ENCODE data around the gene SRSF1.
"Not testable (repeated sequence)": the region's sequence is repeated elsewhere in the genome, so short reads cannot be mapped to it uniquely, and the experiment has no call there.

Gene SRSF1

GRCh38 chr17:57990037-57990436, 17.0 kb downstream of the SRSF1 start:
- no peak for DNase-seq (ENCODE audit: low read depth, low spot score)

- DNase-seq (ENCODE audit: low read depth, low spot score), result no peak
Measured at GRCh38 chr17:57988301-57989250, 18.5 kb downstream of the SRSF1 start.

GRCh38 chr17:57987581-57988300, 19.3 kb downstream of the SRSF1 start, which contains the start of gene VEZF1:
TSS of gene VEZF1 (minus strand) at chr17:57988254. CDS start at chr17:57988111, 143 bp downstream.
- DNase-seq (ENCODE audit: low read depth, low spot score), result no peak

- no peak for DNase-seq (ENCODE audit: low read depth, low spot score)
Measured at GRCh38 chr17:57986841-57987580, 20.0 kb downstream of the SRSF1 start.

- DNase-seq (ENCODE audit: low read depth, low spot score), result no peak
Measured at GRCh38 chr17:57985675-57985974, 21.4 kb downstream of the SRSF1 start.

- no peak for DNase-seq (ENCODE audit: low read depth, low spot score)
Measured at GRCh38 chr17:57984936-57985674, 21.9 kb downstream of the SRSF1 start.

GRCh38 chr17:57984261-57984890, 22.7 kb downstream of the SRSF1 start:
- no peak for DNase-seq (ENCODE audit: low read depth, low spot score)

- no peak for DNase-seq (ENCODE audit: low read depth, low spot score)
Measured at GRCh38 chr17:57983446-57983845, 23.6 kb downstream of the SRSF1 start.

GRCh38 chr17:57982452-57983170, 24.4 kb downstream of the SRSF1 start:
- no peak for DNase-seq (ENCODE audit: low read depth, low spot score)

- DNase-seq (ENCODE audit: low read depth, low spot score), result no peak
Measured at GRCh38 chr17:57980522-57980921, 26.5 kb downstream of the SRSF1 start.

GRCh38 chr17:57979076-57979475, 28.0 kb downstream of the SRSF1 start:
- DNase-seq (ENCODE audit: low read depth, low spot score), result no peak

GRCh38 chr17:57976594-57976993, 30.5 kb downstream of the SRSF1 start:
- no peak for DNase-seq (ENCODE audit: low read depth, low spot score)

- no peak for DNase-seq (ENCODE audit: low read depth, low spot score)
Measured at GRCh38 chr17:57975044-57975443, 32.0 kb downstream of the SRSF1 start.

- not testable (repeated sequence) for DNase-seq (ENCODE audit: low read depth, low spot score)
Measured at GRCh38 chr17:57974053-57974824, 32.8 kb downstream of the SRSF1 start.

GRCh38 chr17:57972151-57972550, 34.9 kb downstream of the SRSF1 start:
- no peak for DNase-seq (ENCODE audit: low read depth, low spot score)

GRCh38 chr17:57971572-57971971, 35.5 kb downstream of the SRSF1 start:
- no peak for DNase-seq (ENCODE audit: low read depth, low spot score)

GRCh38 chr17:57970710-57971109, 36.3 kb downstream of the SRSF1 start:
- DNase-seq (ENCODE audit: low read depth, low spot score), result no peak

GRCh38 chr17:57968456-57968855, 38.6 kb downstream of the SRSF1 start:
- no peak for DNase-seq (ENCODE audit: low read depth, low spot score)

- no peak for DNase-seq (ENCODE audit: low read depth, low spot score)
Measured at GRCh38 chr17:57966875-57967274, 40.2 kb downstream of the SRSF1 start.

All from iPS DF 19.7 (cell line).